Umbilical cord (tissue), 2 donors: ENCODE data around the gene NKPD1. TPM values are rescaled to one million over a fixed set of nuclear protein-coding genes. Genes with fewer than 3 reads are reported as not detected.

Experiments
- DNase-seq: peaks from one replicate; pipeline ENCODE4 v3.0.0-alpha.2; 2015; ENCODE audit warnings: low spot score
- total RNA-seq: library from RNA; depleted of rRNA; stranded (reverse); fragments of >200 nt; gene quantifications from one replicate; pipeline ENCODE4 v1.2.3, GENCODE V29; 2014; ENCODE audit warnings: low replicate concordance; ENCODE audit not compliant: insufficient read depth

The NKPD1 gene
- total RNA-seq, 1 donor from 2014 or later, result 0.48 TPM

DNA sequence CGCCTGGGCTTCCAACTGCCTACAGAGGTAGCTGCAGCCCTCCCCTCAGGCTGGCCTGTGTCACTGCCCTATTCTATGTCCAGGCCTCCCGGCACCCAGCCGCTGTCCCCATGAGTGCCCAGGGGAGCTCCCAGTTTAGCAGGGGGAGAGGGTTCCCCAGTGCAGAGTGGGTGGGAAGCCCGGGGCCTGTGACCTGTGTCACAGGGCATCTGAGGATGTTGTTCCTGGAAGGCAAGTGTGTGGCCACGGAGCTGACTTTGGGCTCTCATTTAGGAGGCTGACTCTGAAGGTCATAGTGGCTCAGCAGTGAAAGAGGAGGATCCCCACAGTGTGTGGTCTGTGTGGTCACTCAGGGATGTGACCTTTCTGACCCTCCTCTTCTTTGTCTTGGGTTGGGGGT lies 42.7 kb downstream of the NKPD1 start:
- no peak for DNase-seq

- no peak for DNase-seq
Observed at GRCh38 chr19:45117671-45118070, 43.1 kb downstream of the NKPD1 start.

- peak; percentile 82 for DNase-seq
Observed at GRCh38 chr19:45117167-45117594, 43.6 kb downstream of the NKPD1 start.

DNA sequence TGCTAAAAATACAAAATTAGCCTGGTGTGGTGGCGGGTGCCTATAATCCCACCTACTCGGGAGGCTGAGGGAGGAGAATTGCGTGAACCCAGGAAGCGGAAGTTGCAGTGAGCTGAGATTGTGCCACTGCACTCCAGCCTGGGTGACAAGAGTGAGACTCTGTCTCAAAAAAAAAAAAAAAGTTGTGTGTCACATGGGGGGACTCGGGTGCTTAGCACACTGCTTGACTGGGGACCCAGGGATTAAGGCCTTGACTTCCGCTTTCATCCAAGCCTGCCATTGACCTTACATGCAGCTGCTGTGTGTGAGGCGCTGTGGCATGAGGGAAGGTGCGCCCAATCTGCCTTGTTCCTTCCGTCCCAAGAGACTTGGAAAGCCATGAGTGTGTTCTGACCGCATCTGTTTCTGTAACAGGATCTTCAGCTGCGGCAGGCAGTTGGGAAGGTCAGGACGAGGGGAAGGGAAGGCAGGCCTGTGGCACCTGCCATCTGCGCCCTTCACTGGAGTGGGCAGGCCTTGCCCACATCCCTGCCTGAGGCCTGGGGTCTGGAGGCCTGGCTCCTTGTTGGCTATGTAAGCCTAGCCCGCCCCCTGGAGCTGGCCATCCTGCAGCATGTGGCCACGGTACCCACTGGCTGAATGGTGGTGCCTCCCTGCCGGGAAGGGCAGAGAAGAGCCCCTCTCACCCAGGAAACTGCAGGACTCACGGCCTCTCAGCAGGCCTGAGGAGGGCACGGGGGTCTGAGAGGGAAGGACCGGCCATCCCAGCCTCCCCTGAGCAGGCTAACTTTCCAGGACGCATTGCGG lies 44.8 kb downstream of the NKPD1 start:
- no peak for DNase-seq

GRCh38 chr19:45114116-45114515 lies 46.7 kb downstream of the NKPD1 start:
- no peak for DNase-seq

GRCh38 chr19:45113628-45114027 lies 47.2 kb downstream of the NKPD1 start:
- no peak for DNase-seq

GRCh38 chr19:45112111-45112827 lies 48.5 kb downstream of the NKPD1 start:
- DNase-seq, result no peak

Other genes with a start within 250 kb of the NKPD1 start
- not detected for gene APOC1, start 246.4 kb downstream of the NKPD1 start, total RNA-seq
- gene APOC4, start 218.7 kb downstream of the NKPD1 start, total RNA-seq, result not detected
- gene APOC2, start 214.9 kb downstream of the NKPD1 start, total RNA-seq, result not detected
- gene CLPTM1, start 205.6 kb downstream of the NKPD1 start, total RNA-seq, result 34.4 TPM
- gene RELB, start 159.5 kb downstream of the NKPD1 start, total RNA-seq, result 4.8 TPM
- gene CLASRP, start 121.9 kb downstream of the NKPD1 start, total RNA-seq, result 12.0 TPM
- gene ZNF296, start 84.5 kb downstream of the NKPD1 start, total RNA-seq, result not detected
- 3.1 TPM for gene GEMIN7, start 81.7 kb downstream of the NKPD1 start, total RNA-seq
- gene PPP1R37, start 67.8 kb downstream of the NKPD1 start, total RNA-seq, result 40.2 TPM
- gene TRAPPC6A, start 17.3 kb upstream of the NKPD1 start, total RNA-seq, result 12.5 TPM
- gene BLOC1S3, start 17.8 kb upstream of the NKPD1 start, total RNA-seq, result 0.72 TPM
- not detected for gene EXOC3L2, start 84.4 kb upstream of the NKPD1 start, total RNA-seq
- gene MARK4, start 90.3 kb upstream of the NKPD1 start, total RNA-seq, result 11.3 TPM
- gene CKM, start 161.9 kb upstream of the NKPD1 start, total RNA-seq, result not detected
- 4.3 TPM for gene KLC3, start 179.8 kb upstream of the NKPD1 start, total RNA-seq
- 25.3 TPM for gene ERCC2, start 209.6 kb upstream of the NKPD1 start, total RNA-seq
- 9.4 TPM for gene PPP1R13L, start 244.1 kb upstream of the NKPD1 start, total RNA-seq
- gene POLR1G, start 245.7 kb upstream of the NKPD1 start, total RNA-seq, result 8.7 TPM